GM23338 (cell line): ENCODE measurements around the gene MINPP1. TPM values are rescaled to one million over a fixed set of nuclear protein-coding genes. Genes with fewer than 3 reads are reported as not detected.

Experiments used
- ATAC-seq: fragments of 200-7000 bp; cut with Tn5 transposase; 3 replicates; pipeline ENCODE4 v1.9.1; 2020
- DNase-seq: peaks from one replicate; pipeline ENCODE4 v3.0.0-alpha.2; 2015; ENCODE audit warnings: low spot score
- H2AFZ ChIP-seq: fragments of 200-600 bp; sonication (generic); 2 replicates; pipeline ENCODE4 v1.8.0; 2016; ENCODE audit warnings: antibody characterized with exemption, mild to moderate bottlenecking, moderate library complexity
- H3F3A ChIP-seq: fragments of 200-600 bp; sonication (generic); replicated peaks from 2 replicates; pipeline ENCODE4 v1.8.0; 2017; ENCODE audit warnings: antibody characterized with exemption, mixed run types, low read depth
- H3K27ac ChIP-seq: fragments of 200-600 bp; sonication (generic); 2 replicates; pipeline ENCODE4 v1.6.1; 2016; ENCODE audit warnings: low read depth
- H3K27me3 ChIP-seq: fragments of 200-600 bp; sonication (generic); 2 replicates; pipeline ENCODE4 v1.8.0; 2016; ENCODE audit warnings: mild to moderate bottlenecking, mixed run types, moderate library complexity; ENCODE audit not compliant: insufficient read depth
- H3K36me3 ChIP-seq: fragments of 200-600 bp; sonication (generic); 2 replicates; pipeline ENCODE4 v1.8.0; 2016; ENCODE audit warnings: mild to moderate bottlenecking; ENCODE audit not compliant: insufficient read depth
- H3K4me1 ChIP-seq: fragments of 200-600 bp; sonication (generic); 2 replicates; pipeline ENCODE4 v1.8.0; 2016; ENCODE audit warnings: mild to moderate bottlenecking, moderate library complexity; ENCODE audit not compliant: insufficient read depth
- H3K4me2 ChIP-seq: fragments of 200-600 bp; sonication (generic); 2 replicates; pipeline ENCODE4 v1.7.1; 2017; ENCODE audit warnings: mixed run types
- H3K4me3 ChIP-seq: fragments of 200-600 bp; sonication (generic); 2 replicates; pipeline ENCODE4 v1.6.1; 2016; ENCODE audit warnings: mixed run types
- H3K79me2 ChIP-seq: fragments of 200-600 bp; sonication (generic); replicated peaks from 2 replicates; pipeline ENCODE4 v1.8.0; 2017; ENCODE audit warnings: mild to moderate bottlenecking; ENCODE audit not compliant: insufficient read depth
- H3K9me2 ChIP-seq: fragments of 200-600 bp; sonication (generic); 2 replicates; pipeline ENCODE4 v1.8.0; 2017; ENCODE audit not compliant: insufficient read depth
- H4K20me1 ChIP-seq: fragments of 200-600 bp; sonication (generic); replicated peaks from 2 replicates; pipeline ENCODE4 v1.8.0; 2017; ENCODE audit warnings: mild to moderate bottlenecking; ENCODE audit not compliant: insufficient read depth
- H3K27ac Mint-ChIP-seq: 2 replicates; pipeline ENCODE4 v1.8.0; 2020; ENCODE audit warnings: inconsistent platforms, mild to moderate bottlenecking, moderate library complexity, mixed read lengths
- H3K27me3 Mint-ChIP-seq: 3 replicates; pipeline ENCODE4 v1.8.0; 2022; ENCODE audit warnings: low read depth, mild to moderate bottlenecking, moderate library complexity, mixed read lengths, inconsistent platforms; ENCODE audit not compliant: insufficient read depth, poor library complexity
- H3K36me3 Mint-ChIP-seq: 3 replicates; pipeline ENCODE4 v1.8.0; 2021; ENCODE audit warnings: low read depth, mild to moderate bottlenecking, inconsistent platforms, moderate library complexity, mixed read lengths
- H3K4me1 Mint-ChIP-seq: 3 replicates; pipeline ENCODE4 v1.8.0; 2020; ENCODE audit warnings: mild to moderate bottlenecking, inconsistent platforms, mixed read lengths
- H3K4me3 Mint-ChIP-seq: 3 replicates; pipeline ENCODE4 v1.8.0; 2021; ENCODE audit warnings: moderate library complexity, mild to moderate bottlenecking, inconsistent platforms, mixed read lengths
- H3K9me3 Mint-ChIP-seq: 3 replicates; pipeline ENCODE4 v1.8.0; 2020; ENCODE audit warnings: moderate library complexity, mild to moderate bottlenecking, inconsistent platforms, mixed read lengths
- CREB1 ChIP-seq: fragments of 250-450 bp; sonication (Bioruptor Pico); IDR thresholded peaks from 2 replicates; pipeline ENCODE4 v1.5.0; 2020; ENCODE audit warnings: low read depth, mild to moderate bottlenecking, moderate library complexity
- EZH2 ChIP-seq: fragments of 200-600 bp; sonication (generic); IDR thresholded peaks from one replicate; pipeline ENCODE4 v1.8.0; 2017; ENCODE audit warnings: antibody characterized with exemption, mild to moderate bottlenecking, low read depth; ENCODE audit not compliant: unreplicated experiment
- NANOG ChIP-seq: IDR thresholded peaks from 2 replicates; pipeline ENCODE4 v1.6.1; 2016; ENCODE audit warnings: antibody characterized with exemption, borderline replicate concordance
- polyA plus RNA-seq: library from polyadenylated mRNA; unstranded; fragments of >200 nt; fragmentation: Nextera tagmentation; extraction: Ambion mirVana; gene quantifications from 2 replicates; pipeline ENCODE4 v1.2.1, GENCODE V29; 2016
- total RNA-seq: library from RNA; depleted of rRNA; stranded (reverse); fragments of >200 nt; shearing (Covaris generic); gene quantifications from 2 replicates; pipeline ENCODE4 v1.2.3, GENCODE V29; 2014
- TF ChIP-seq, protein P1 (sequence below): fragments of 250-450 bp; sonication (Bioruptor Pico); IDR thresholded peaks from 2 replicates; pipeline ENCODE4 v1.5.0; 2020; ENCODE audit warnings: mild to moderate bottlenecking, moderate library complexity

Gene MINPP1
- total and polyA plus RNA-seq, 2 experiments from 2014 or later = 27.0 to 39.3 TPM

DNA sequence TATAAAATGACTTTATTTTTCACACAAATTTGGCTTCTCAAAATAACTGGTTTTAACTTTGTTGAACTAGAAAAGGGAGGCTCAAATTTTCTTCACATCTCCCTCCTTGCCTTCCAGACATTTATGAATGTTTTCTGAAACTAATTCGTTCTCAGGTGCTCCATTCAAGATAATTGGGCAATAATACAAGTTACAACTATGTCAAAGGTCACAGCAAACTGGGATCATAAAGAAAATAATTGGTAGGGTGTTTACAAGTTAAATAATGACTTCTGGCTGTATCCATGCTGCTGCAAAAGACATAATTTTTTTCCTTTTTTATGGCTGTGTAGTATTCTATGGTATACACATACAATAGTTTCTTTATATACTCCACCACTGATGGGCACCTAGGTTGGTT is 75.3 kb downstream of the MINPP1 start (continued):
- TF ChIP-seq, protein P1, sequence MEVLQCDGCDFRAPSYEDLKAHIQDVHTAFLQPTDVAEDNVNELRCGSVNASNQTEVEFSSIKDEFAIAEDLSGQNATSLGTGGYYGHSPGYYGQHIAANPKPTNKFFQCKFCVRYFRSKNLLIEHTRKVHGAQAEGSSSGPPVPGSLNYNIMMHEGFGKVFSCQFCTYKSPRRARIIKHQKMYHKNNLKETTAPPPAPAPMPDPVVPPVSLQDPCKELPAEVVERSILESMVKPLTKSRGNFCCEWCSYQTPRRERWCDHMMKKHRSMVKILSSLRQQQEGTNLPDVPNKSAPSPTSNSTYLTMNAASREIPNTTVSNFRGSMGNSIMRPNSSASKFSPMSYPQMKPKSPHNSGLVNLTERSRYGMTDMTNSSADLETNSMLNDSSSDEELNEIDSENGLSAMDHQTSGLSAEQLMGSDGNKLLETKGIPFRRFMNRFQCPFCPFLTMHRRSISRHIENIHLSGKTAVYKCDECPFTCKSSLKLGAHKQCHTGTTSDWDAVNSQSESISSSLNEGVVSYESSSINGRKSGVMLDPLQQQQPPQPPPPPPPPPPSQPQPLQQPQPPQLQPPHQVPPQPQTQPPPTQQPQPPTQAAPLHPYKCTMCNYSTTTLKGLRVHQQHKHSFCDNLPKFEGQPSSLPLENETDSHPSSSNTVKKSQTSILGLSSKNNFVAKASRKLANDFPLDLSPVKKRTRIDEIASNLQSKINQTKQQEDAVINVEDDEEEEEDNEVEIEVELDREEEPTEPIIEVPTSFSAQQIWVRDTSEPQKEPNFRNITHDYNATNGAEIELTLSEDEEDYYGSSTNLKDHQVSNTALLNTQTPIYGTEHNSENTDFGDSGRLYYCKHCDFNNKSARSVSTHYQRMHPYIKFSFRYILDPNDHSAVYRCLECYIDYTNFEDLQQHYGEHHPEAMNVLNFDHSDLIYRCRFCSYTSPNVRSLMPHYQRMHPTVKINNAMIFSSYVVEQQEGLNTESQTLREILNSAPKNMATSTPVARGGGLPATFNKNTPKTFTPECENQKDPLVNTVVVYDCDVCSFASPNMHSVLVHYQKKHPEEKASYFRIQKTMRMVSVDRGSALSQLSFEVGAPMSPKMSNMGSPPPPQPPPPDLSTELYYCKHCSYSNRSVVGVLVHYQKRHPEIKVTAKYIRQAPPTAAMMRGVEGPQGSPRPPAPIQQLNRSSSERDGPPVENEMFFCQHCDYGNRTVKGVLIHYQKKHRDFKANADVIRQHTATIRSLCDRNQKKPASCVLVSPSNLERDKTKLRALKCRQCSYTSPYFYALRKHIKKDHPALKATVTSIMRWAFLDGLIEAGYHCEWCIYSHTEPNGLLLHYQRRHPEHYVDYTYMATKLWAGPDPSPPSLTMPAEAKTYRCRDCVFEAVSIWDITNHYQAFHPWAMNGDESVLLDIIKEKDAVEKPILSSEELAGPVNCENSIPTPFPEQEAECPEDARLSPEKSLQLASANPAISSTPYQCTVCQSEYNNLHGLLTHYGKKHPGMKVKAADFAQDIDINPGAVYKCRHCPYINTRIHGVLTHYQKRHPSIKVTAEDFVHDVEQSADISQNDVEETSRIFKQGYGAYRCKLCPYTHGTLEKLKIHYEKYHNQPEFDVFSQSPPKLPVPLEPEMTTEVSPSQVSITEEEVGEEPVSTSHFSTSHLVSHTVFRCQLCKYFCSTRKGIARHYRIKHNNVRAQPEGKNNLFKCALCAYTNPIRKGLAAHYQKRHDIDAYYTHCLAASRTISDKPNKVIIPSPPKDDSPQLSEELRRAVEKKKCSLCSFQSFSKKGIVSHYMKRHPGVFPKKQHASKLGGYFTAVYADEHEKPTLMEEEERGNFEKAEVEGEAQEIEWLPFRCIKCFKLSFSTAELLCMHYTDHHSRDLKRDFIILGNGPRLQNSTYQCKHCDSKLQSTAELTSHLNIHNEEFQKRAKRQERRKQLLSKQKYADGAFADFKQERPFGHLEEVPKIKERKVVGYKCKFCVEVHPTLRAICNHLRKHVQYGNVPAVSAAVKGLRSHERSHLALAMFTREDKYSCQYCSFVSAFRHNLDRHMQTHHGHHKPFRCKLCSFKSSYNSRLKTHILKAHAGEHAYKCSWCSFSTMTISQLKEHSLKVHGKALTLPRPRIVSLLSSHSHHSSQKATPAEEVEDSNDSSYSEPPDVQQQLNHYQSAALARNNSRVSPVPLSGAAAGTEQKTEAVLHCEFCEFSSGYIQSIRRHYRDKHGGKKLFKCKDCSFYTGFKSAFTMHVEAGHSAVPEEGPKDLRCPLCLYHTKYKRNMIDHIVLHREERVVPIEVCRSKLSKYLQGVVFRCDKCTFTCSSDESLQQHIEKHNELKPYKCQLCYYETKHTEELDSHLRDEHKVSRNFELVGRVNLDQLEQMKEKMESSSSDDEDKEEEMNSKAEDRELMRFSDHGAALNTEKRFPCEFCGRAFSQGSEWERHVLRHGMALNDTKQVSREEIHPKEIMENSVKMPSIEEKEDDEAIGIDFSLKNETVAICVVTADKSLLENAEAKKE = no peak

DNA sequence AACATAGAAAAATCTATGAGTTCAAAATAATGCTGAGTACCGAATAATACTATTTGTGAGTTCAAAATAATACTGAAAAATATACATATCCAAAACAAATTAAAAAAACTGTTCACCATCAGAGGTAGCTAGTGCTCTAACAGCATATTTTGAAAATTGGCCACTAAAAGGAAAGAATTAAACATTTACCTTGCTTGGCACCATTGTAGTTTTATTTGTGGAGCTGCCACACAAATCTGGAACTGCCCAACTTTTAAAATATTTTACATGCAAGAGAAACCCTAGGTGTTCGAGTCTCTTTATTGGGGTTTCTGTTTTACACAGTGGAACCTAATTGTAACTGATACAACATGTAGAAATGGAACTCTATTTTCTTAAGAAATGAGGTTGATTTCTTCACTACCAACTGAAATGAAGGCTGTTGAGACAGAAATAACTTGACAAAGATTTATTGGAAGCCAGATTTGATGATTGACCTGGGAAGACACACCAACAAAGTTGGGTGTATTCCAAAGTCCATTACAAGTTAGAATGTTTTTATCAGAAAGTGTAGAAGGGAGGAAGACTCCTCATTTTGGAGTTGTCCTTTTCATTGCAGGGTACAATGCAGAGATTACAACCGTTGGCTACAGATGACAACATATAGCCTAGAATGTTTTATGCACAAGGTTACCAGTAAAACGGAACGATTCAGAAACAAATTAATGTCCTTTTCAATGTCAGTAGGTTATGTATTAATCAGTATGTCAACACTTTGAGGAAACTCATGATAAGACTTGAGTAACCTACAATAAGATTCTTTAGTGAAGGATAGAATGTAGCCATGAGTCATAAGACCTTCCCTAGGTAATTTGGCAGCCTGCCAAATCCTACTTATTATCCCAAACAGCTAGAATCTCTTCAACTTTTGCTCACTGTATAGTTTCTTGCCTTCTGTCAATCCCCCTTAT is 81.1 kb downstream of the MINPP1 start:
- DNase-seq = no peak
- Histone ChIP-seq H3K4me3 (no peak overlapping the region), H4K20me1 (no peaks in the 10 kb centered on the region), H3F3A (no peaks in the 10 kb centered on the region), H3K4me1 (no peaks in the 10 kb centered on the region), H2AFZ (no peak overlapping the region; the same call in 1 of the 2 replicates), H3K9me2 (0 out of 2 replicates have a peak, but pooled peaks cover 4% of the 10 kb centered on the region), H3K27me3 (no peaks in the 10 kb centered on the region), H3K27ac (no peak overlapping the region), H3K79me2 (no peaks in the 10 kb centered on the region), H3K36me3 (no peaks in the 10 kb centered on the region), H3K4me2 (no peak overlapping the region)
- Mint-ChIP-seq H3K4me1 (no peaks in the 10 kb centered on the region), H3K4me3 (no peak overlapping the region), H3K9me3 (no peaks in the 10 kb centered on the region), H3K27me3 (peaks cover 2% of the 10 kb centered on the region), H3K27ac (no peak overlapping the region), H3K36me3 (no peaks in the 10 kb centered on the region; the same call in 2 of the 3 replicates)
- TF ChIP-seq CREB1 (no peak), EZH2 (no peak), NANOG (no peak)
- no peak for ATAC-seq
